ENCODE results near the gene GBE1.

The GBE1 gene

DNA sequence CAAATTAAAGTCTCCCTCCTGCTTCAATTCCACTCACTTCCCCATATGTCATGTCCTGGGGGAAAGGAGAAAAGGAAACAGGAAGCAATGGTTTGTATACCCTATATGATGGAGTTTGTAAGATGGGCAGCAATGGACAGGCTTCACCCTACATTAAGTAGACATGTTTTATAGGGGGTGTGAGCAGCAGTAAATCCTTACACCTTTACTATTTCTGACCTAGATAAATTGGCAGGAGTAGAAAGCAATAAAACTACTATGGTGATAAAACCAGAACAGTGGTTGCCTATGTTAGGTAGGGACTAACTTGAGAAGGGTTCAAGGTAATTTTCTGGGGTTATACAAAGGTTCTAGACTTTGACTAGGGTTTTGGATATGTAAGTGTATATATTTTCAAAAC, 301.7 kb downstream of the GBE1 start:
- DNase-seq = no peak

DNA sequence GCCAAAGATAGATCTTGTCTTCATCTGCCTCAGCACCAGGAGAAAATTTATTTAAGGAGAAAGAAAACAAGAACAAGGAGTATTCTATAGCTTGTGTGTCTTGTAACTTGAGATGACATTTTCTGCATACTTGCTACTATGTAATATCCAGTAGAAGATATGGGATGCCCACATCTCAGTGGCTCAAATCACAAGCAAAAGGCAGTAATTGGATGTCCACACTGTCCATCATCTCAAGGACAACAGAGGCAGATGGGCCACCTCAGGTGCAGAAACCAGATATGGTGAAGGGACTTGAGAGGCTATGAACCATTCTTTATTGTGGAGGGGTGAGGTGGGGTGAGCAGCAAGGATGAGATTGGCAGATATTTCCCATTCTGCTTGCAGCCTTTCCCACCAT, 309.0 kb downstream of the GBE1 start:
- no peak for DNase-seq

- no peak for DNase-seq
These were observed 309.8 kb downstream of the GBE1 start for GRCh38 chr3:81451611-81452010.

DNA sequence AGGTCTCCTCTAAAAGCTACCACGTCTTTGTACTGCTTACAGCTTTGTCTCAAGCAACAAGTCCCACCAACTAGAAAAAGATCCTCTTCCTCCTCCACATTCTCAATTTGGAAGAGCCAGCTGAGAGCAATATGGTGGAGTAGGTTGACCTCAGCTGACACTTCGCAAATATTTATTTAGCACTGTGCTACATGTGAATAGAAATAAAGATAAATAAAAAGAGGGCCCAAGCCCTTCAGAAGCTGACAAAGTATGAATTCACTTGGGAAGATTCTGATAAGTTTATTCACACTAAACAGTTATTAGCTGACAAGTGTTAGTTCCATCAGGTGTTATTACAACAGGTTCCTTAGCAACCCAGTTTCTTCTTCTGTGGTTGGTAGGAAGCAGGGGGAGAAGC, 310.3 kb downstream of the GBE1 start:
- no peak for DNase-seq

- no peak for DNase-seq
These were observed 314.6 kb downstream of the GBE1 start for GRCh38 chr3:81446806-81447205.

DNA sequence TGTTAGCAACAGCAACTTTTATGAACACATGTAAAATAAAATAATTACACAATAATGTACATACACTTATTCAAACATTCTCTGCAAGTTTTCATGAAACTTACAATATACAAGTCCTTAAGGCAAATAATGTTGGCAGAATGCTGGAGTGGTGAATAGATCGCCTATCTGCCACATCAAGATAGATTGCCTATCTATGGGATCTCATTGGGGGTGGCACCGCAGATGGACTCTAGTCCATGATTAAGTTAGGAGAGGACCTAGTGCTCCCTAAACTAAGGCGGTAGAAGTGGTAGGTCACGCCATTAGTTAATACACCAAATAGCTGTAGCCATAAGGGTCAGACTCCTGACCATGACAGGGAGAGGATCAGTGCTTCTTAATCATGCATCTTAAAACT, 315.7 kb downstream of the GBE1 start:
- no peak for DNase-seq

DNA sequence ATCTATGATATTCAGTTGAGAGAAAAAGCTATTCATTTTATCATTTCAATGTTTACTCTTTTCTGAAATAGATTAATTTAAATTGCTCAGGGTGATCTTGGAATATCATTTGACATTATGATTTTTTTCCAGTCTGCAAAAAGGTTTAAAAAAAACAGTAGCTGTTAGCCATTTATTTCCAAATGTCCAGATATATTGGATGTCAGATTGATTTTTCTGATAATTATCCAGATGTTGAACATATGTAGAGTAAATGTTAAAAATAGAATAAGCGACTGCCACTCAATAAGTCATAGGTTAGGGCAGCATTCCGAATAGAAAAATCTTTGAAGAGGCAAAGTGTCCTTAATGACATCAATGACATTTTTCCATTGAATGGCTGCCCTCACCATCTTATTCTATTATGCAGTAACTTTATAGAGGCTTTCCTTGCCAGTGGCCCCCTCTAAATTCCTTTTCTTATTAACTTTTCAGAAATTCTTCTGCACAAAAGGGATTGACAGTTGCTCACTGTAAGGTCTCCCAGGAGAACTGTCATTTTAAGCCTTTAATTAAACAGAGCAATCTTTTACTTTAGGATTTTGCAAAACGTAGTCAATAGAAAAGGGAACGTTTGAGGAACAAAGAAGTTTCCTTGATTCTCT, 316.5 kb downstream of the GBE1 start:
- no peak for DNase-seq

DNA sequence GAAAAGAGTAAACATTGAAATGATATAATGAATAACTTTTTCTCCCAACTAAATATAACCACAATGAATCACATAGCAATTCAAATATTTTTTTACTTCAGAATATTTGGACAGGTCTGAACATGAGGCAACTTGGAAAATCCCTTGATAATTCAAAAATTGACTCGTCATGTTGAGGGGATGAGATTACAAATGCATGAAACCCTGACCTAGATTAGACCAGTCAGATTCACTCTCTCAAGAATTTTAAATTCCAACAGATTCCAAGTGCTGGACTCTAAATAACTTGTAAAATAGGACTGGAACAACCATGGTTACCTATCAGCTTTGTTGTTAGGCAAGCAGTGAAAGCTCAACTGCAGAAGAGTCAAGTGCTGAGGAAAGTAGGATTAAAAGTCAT, 317.5 kb downstream of the GBE1 start:
- DNase-seq = no peak

GRCh38 chr3:81443457-81443782, 318.0 kb downstream of the GBE1 start:
- no peak for DNase-seq

GRCh38 chr3:81442758-81443456, 318.5 kb downstream of the GBE1 start:
- no peak for DNase-seq

GRCh38 chr3:81440661-81441060, 320.8 kb downstream of the GBE1 start:
- no peak for DNase-seq
